GM12872 (cell line): ENCODE measurements around the gene TIAM1.

ENCODE experiments used
- CTCF ChIP-seq: IDR thresholded peaks from 3 replicates; pipeline ENCODE4 v1.5.1; 2011; ENCODE audit warnings: low read depth, mild to moderate bottlenecking, low read length, moderate library complexity; ENCODE audit not compliant: insufficient read depth

TIAM1 gene

GRCh38 chr21:31254131-31254530 lies 89.9 kb downstream of the TIAM1 start:
- TF ChIP-seq CTCF: no peak

GRCh38 chr21:31253684-31254083 lies 90.4 kb downstream of the TIAM1 start:
- no peak for TF ChIP-seq CTCF

- TF ChIP-seq CTCF: no peak
Measured at GRCh38 chr21:31252611-31253010, 91.5 kb downstream of the TIAM1 start.

GRCh38 chr21:31252091-31252490 lies 92.0 kb downstream of the TIAM1 start:
- TF ChIP-seq CTCF: no peak

- no peak for TF ChIP-seq CTCF
Measured at GRCh38 chr21:31251686-31252085, 92.4 kb downstream of the TIAM1 start.

- no peak for TF ChIP-seq CTCF
Measured at GRCh38 chr21:31248598-31248997, 95.5 kb downstream of the TIAM1 start.

GRCh38 chr21:31243611-31244010 lies 100.5 kb downstream of the TIAM1 start:
- TF ChIP-seq CTCF: no peak

- TF ChIP-seq CTCF: no peak
Measured at GRCh38 chr21:31236528-31236927, 107.5 kb downstream of the TIAM1 start.
